ENCODE measurements around the gene PRKAR1B.

PRKAR1B gene

GRCh38 chr7:601036-601594 lies 126.0 kb downstream of the PRKAR1B start:
- no peak for DNase-seq

- no peak for DNase-seq
These were observed 126.7 kb downstream of the PRKAR1B start for GRCh38 chr7:600149-601035.

GRCh38 chr7:598899-599298 lies 128.2 kb downstream of the PRKAR1B start:
- no peak for DNase-seq

DNA sequence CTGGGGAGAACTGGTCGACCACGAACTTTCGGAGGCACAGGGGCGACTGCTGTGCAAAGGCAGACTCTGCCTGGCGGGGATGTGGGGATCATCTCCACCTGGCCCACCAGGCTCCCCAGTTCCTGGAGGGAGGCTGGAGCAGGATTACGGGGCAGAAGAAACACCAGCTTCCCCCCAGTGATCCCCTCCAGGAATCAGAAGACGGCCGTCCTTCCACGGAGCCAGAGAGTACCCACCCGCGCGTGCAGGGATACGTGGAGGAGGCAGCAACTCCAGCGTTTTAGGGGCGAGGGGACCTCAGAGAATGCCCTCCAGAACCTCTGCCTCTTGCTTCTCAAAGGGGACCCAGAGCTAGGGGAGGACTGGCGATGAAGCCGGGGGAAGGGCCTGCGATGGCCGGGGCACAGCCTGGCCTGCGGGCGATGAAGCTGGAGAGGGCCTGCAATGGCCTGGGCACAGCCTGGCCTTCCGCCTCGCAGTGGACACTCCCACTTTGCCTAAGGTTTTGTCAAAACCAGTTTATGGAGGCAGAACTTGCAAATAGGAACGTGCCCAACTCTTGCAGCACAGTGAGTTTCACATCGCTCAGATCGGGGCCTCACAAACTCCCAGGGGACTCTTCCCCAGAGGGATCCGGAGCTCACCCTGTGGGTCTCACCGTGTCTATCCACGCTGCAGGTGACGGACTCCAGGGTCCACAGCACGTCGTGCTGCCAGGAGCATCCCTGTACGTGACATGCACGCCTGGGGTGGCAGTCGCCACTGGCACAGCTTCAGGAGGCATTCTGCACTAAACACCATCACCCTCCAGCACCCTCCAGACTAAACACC lies 129.5 kb downstream of the PRKAR1B start:
- no peak for DNase-seq

DNA sequence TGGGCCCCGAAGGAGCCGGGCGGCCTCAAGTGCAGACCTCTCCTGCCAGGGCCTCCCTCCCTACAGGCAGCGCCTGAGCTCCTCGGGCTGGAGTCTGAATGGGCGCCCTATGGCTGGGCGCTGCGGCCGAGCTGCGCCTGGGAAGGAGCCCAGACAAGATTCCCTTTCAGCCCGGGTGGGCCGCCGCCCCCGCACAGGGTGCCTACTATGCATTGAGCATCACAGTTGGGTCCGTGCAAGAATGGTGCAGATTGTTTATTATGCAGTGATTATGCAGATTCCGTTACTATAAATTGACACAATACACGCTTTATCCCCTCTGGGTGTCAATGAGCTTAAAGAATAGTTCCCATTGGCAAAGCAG lies 130.3 kb downstream of the PRKAR1B start:
- no peak for DNase-seq

- no peak for DNase-seq
These were observed 130.8 kb downstream of the PRKAR1B start for GRCh38 chr7:596071-596818.

GRCh38 chr7:595621-596010 lies 131.5 kb downstream of the PRKAR1B start:
- no peak for DNase-seq

DNA sequence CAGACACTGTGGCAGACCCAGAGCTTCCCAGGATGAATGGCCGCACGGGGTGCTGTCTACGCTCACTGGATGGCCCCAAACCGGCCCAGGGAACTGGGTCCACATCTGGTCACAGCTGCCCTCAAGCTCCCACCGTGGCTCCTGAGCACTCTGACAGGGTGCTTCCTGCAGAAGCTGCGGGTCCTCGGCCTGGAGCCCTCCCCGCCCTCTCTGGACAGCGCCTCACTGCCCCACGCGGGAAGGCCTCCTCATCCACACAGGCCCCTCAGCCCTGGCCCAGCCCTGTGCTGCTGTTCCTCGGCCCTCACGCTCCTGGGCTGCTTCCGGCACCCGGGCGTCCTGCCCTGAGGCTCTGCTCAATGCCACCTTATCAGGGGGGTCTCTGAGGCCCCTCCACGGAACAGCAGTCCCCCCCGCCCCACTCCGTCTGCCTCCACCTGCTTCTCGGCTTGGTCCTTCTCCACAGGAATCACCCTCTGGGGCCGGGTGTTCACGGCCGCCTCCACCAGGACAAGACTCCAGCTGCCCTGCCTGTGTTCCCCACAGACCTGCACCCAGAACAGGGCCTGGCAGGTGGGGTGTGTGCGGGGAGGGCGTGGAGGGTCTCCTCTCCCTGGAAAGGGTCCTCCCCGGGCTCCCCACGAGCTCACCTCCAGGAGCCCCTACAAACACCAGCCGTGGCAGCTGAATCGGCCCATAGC lies 132.0 kb downstream of the PRKAR1B start:
- DNase-seq: no peak

DNA sequence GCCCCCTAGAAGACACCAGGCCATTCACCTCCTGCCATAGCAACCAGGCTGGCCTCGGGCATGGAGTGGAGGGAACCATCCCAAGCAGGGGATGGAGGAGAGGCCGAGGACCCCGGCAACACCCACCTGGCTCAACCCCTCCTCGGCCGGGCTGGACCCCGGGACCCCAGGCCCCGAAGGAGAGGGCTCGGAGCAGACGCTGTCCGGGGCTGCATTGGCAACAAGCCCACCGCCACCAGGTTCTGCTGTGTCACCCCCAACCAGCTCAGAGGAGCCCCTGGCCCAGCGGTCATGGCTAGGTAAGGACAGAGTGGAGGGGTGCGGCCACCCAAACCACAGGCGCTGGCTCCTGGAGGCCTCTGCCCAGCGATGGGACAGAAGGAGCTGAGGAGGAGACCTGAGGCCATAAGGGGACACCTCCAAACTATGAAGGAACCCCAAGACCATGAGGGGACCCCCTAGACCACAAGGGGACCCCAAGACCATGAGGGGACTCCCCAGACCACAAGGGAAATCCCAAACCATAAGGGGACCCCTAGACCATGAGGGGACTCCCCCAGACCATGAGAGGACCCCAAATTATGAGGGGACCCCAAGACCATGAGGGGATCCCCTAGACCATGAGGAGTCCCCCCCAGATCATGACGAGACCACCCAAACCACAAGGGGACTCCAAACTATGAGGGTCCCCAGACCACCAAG lies 132.7 kb downstream of the PRKAR1B start:
- DNase-seq: no peak

GRCh38 chr7:593324-594115 lies 133.6 kb downstream of the PRKAR1B start:
- DNase-seq: no peak

DNA sequence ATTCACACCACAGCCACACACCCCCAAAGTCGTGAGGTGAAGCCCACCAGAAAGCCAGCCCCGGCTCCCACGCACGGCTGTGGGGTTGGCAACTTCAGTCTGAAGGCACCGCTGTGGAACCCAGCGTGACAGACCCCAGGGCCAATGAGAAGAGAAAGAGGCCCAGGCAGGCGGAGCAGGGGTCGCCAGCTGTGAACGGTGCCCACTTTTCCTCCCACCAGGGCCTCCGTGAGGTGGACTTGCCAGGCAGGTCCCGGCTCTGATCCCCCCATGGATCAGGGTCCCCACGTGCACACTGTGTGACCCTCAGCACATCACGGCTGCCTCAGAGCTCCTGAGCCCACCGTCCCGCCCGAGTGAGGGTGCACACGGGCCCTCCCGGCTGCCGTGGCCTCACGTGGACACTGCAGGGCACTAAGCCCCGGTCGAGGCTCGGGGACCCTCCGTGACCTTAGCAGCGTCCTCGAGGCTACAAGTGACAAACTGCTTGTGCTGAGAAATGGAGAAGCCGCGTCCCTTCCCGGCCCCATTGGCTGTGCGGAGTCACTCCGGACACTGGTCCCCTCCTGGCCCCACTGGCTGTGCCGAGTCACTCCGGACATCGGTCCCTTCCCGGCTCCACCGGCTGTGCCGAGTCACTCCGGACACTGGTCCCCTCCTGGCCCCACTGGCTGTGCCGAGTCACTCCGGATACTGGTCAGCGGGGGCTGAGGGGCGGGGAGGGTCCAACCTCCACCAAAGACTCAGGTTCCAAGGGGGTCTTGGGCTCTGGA lies 135.0 kb downstream of the PRKAR1B start:
- no peak for DNase-seq

DNA sequence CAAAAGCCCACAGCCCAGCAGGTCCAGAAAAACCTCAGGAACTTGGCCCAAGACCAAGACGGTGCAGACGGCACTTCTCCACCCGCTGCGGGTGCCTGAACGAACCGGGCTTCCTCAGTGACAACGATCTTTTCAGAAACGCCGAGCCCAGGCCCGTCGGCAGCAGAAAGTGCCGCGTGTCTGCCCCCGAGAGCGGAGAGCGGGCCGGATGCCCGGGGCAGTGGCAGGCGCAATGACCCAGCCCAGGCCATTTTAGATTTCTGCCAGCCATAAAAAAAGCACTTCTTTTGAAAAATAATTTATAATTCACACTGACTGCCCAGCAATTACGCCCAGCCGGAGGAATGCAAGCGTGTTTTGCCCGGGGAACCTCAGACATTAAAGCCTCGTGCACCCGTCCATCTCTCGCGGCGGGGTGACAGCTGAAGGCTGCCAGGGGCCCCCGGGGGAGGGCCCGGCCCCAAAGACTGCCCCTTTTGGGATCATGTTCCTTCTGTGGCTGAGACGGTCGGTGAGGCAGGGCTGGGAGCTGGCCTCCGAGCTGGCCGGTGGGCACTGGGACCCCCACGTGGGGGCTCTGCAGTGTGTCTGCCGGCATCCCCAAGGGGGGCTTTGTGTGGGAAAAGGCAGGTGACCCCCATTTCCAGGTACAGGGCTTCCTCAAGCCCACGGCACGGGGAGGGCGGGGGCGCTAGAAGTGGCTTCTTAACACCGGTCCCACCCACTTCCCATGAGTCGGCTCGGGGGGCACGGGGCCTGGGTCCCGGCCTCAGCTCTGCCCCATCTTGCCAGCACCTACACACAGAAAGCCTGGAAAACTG lies 136.1 kb downstream of the PRKAR1B start:
- no peak for DNase-seq

DNA sequence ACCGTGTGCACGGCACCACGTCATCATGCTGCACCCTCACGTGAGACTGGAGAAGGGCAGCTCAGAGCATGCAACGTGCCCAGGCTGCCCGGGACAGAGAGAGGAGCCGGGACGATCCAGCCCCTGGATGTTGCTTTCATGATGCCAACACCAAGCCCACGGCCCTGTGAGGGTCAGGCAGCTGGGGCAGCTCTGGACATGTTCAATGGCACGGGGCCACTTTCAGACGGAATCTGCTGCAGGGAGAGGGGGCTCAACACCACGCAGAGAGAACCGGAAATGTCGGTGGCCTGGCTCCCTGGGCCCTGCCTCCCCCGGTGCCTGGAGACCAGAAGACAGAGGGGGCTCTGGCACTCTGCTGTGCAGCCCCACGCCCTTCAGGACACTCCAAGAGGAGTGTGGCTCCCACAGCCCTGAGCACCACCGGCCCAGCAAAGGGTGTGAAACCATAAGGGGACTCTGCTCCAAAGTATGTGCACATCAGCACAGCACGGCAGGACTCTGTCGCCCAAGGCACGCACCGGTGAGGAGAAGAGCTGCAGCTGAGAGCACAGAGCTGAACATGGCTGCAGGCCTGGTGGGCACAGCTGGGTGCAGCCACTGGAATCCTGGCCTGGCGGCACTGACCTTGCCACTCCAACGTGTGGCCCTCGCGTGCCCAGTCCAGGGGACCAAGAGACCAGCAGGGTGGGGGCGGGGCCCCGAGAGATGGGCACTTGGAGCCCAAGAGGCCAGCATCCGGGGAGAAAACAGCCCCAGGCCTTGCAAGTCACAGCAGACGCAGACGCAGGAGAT lies 137.1 kb downstream of the PRKAR1B start:
- no peak for DNase-seq

DNA sequence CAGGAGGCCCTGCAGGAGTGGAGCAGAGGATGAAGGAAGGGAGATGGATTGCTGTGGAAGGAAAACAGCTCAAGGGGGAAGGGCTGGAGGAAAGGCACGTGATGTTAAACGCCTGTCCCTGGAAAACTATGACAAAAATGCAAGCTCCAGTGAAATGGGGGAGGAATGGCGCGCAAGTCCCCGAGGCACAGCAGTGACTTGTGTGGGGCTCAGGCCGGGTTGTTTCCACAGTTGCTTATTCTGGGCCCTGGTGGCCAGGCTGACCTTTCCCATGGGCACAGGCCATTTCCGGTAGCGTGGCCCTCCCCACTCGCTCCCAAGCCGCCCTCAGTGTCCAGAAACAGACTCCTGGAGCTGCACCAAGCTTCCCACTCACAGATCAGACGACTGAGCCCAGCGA lies 139.3 kb downstream of the PRKAR1B start:
- no peak for DNase-seq

DNA sequence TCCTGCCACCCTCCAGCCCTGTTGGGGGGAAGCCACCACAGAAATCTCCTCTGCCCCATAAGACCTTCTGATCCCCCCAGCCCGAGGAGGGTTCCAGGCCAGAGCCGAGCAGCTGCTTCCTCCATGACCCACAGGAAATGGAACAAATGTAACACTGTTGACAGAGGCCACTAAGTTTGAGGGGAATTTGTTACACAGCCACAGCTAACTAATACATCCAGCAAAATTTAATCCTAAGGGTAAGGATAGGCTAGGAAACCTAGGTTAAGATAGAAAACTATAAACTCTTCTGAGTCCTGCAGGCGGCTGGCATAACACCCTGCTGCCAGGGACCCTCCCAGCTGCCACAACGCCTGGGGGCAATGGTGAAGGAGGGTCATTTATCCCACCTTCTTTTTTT lies 140.6 kb downstream of the PRKAR1B start:
- DNase-seq: no peak

- no peak for DNase-seq
These were observed 141.2 kb downstream of the PRKAR1B start for GRCh38 chr7:585873-586272.

DNA sequence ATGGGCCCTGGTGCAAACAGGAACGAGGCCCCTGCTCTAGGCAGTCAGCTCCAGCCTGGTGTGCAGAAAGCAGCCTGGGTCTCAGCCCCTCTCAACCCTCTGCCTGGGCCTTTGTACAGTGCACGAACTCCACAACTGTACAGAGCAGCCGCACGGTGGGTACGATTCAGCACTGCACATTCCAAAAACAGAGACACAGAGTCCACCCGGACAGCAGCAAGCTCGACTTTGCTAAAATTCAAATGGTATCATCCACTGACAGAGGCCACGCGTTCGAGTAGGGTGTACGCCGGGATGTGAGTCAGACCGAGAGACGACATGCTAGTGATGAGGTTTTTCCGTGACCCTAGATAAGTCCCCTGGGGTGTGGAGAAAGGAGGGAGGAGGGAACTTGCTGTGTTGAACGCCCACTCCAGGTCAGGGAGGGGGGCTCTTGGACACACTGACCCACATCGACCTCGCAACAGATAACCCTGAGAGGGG lies 141.8 kb downstream of the PRKAR1B start:
- DNase-seq: no peak

DNA sequence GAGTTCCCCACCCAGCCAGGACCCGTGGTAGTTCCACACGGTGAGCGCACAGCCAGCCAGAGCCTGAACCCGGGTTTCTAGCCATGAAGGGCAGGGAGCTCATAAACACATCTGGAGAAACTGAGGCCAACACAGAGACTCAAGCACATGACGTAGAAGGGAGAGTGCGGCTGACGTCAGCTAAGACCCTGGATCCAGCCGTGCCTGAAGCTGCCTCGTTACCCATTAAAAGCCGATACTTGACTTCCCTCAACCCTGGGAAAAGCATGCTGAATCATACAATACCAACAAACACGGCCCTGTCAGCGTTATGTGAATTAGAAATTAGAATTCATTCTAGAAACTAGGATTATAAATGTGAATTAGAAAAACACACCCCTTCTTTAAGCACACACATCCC lies 142.3 kb downstream of the PRKAR1B start:
- DNase-seq: no peak
